GM18951 (cell line): Measurements from ENCODE around the gene THSD7A.
"Not testable (repeated sequence)": the region's sequence is repeated elsewhere in the genome, so short reads cannot be mapped to it uniquely, and the experiment has no call there.

ENCODE experiments used
- POLR2A ChIP-seq: IDR thresholded peaks from 4 replicates; pipeline ENCODE4 v1.6.1; 2011; ENCODE audit warnings: mild to moderate bottlenecking; ENCODE audit not compliant: insufficient read length, insufficient read depth; ENCODE audit errors: extremely low read depth
- in situ Hi-C: fragments of 300-500 bp; cut with MboI; formaldehyde crosslinking; loops from one replicate; pipeline ENCODE4 v1.12.0; 2022; ENCODE audit warnings: low sequenced_read_pairs, mixed read lengths, inconsistent platforms; ENCODE audit not compliant: unreplicated experiment

The THSD7A gene

GRCh38 chr7:11466517-11467105 is 365.4 kb downstream of the THSD7A start:
- TF ChIP-seq POLR2A: no peak
- in situ Hi-C loops: no loop called here

GRCh38 chr7:11464624-11465023 is 367.4 kb downstream of the THSD7A start:
- in situ Hi-C loops: no loop called here
- TF ChIP-seq POLR2A: no peak

- in situ Hi-C loops: no loop called here
- no peak for TF ChIP-seq POLR2A
Observed at GRCh38 chr7:11461946-11462345, 370.1 kb downstream of the THSD7A start.

GRCh38 chr7:11458736-11459483 is 373.1 kb downstream of the THSD7A start:
- no peak for TF ChIP-seq POLR2A
- in situ Hi-C loops: no loop called here

GRCh38 chr7:11457419-11457818 is 374.6 kb downstream of the THSD7A start:
- in situ Hi-C loops: no loop called here
- no peak for TF ChIP-seq POLR2A

GRCh38 chr7:11456574-11456973 is 375.4 kb downstream of the THSD7A start:
- in situ Hi-C loops: no loop called here
- TF ChIP-seq POLR2A: no peak

- TF ChIP-seq POLR2A: no peak
- in situ Hi-C loops: no loop called here
Observed at GRCh38 chr7:11452476-11452875, 379.5 kb downstream of the THSD7A start.

GRCh38 chr7:11450281-11450680 is 381.7 kb downstream of the THSD7A start:
- in situ Hi-C loops: no loop called here
- no peak for TF ChIP-seq POLR2A

- no peak for TF ChIP-seq POLR2A
- in situ Hi-C loops: no loop called here
Observed at GRCh38 chr7:11449316-11449715, 382.7 kb downstream of the THSD7A start.

- TF ChIP-seq POLR2A: no peak
- in situ Hi-C loops: no loop called here
Observed at GRCh38 chr7:11448323-11448722, 383.7 kb downstream of the THSD7A start.

- in situ Hi-C loops: no loop called here
- no peak for TF ChIP-seq POLR2A
Observed at GRCh38 chr7:11447106-11447505, 384.9 kb downstream of the THSD7A start.

- in situ Hi-C loops: not testable (repeated sequence)
Observed at GRCh38 chr7:11443934-11444333, 388.1 kb downstream of the THSD7A start.

GRCh38 chr7:11437994-11438393 is 394.0 kb downstream of the THSD7A start:
- in situ Hi-C loops: no loop called here
- no peak for TF ChIP-seq POLR2A

- in situ Hi-C loops: no loop called here
- TF ChIP-seq POLR2A: no peak
Observed at GRCh38 chr7:11436773-11437524, 395.0 kb downstream of the THSD7A start.
